ENCODE measurements around the gene ACTR3C. TPM values are rescaled to one million over a fixed set of nuclear protein-coding genes. Genes with fewer than 3 reads are reported as not detected.

Gene ACTR3C
- total and polyA plus RNA-seq, 2 experiments from 2014 or later: 1.5 to 3.5 TPM

DNA sequence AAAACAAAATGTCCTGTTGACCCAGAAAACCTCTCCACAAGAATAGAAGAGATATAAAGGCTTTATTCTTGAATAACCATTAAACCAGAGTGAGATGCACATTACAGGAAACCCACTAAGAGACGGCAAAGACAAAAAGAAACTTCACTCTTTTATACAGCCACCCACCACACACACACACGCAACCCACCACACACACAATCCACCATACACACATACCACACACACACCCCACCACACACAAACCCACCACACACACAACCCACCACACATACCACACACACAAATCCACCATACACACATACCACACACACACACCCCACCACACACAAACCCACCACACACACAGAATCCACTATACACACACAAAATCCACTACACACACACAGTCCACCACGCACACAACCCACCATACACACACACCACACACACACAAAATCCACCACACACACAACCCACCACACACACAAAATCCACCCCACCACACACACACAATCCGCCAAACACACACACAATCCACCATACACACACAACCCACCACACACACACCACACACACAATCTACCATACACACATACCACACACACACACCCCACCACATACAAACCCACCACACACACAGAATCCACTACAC, 35.8 kb upstream of the ACTR3C start:
- Mint-ChIP-seq H3K36me3 (ENCODE audit: low read depth) (no peaks in the 10 kb centered on the region; the same call in 2 of the 3 replicates), H3K9me3 (no peaks in the 10 kb centered on the region; the same call in 2 of the 3 replicates), H3K27me3 (ENCODE audit: insufficient read depth, low read depth, poor library complexity) (peaks cover 5% of the 10 kb centered on the region), H3K4me1 (peaks cover 51% of the 10 kb centered on the region), H3K4me3 (no peak overlapping the region), H3K27ac (no peak overlapping the region; the same call in 1 of the 2 replicates)
- H3K79me2 ChIP-seq (replicated peaks; ENCODE audit: insufficient read depth): no peaks in the 10 kb centered on the region
- TF ChIP-seq JUNB (IDR thresholded peaks at IDR 0.05; ENCODE audit: unreplicated experiment): no peak
- TF ChIP-seq EZH2 (IDR thresholded peaks at IDR 0.05; ENCODE audit: low read depth, unreplicated experiment): no peak
- no peak overlapping the region for H2AFZ ChIP-seq
- ATAC-seq (no peak), DNase-seq (ENCODE audit: low spot score) (no peak)
- peaks cover 21% of the 10 kb centered on the region for H3F3A ChIP-seq (replicated peaks; ENCODE audit: low read depth)
- no peaks in the 10 kb centered on the region for H3K9me2 ChIP-seq (ENCODE audit: insufficient read depth)
- no peaks in the 10 kb centered on the region for H3K27me3 ChIP-seq (ENCODE audit: insufficient read depth)
- no peaks in the 10 kb centered on the region for H4K20me1 ChIP-seq (replicated peaks; ENCODE audit: insufficient read depth)
- no peak overlapping the region for H3K4me2 ChIP-seq
- no peak overlapping the region for H3K27ac ChIP-seq (ENCODE audit: low read depth)
- H3K4me3 ChIP-seq: no peak overlapping the region
- H3K36me3 ChIP-seq (ENCODE audit: insufficient read depth): no peaks in the 10 kb centered on the region; the same call in 1 of the 2 replicates
- H3K4me1 ChIP-seq (ENCODE audit: insufficient read depth): peaks cover 46% of the 10 kb centered on the region

DNA sequence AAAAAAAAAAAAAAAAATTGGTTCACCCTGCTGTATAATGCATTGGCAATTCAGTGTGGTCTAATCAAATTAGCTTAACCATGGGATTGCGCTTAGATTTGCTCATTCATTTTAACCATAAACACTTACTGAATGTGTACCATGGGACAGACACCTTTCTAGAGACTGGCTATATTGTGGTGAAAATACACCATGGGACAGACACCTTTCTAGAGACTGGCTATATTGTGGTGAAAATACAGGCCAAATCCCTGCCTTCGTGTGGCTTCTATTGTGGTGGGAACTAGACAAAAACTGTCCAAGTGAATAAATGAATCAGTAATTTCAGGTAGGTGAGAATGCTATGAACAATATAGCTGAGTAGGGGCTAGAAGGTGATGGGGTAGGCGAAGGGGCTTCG, 35.1 kb upstream of the ACTR3C start:
- H3F3A ChIP-seq (replicated peaks; ENCODE audit: low read depth): peaks cover 21% of the 10 kb centered on the region
- H3K4me1 Mint-ChIP-seq: peaks cover 44% of the 10 kb centered on the region
- DNase-seq (ENCODE audit: low spot score) (no peak), ATAC-seq (no peak)
- peaks cover 41% of the 10 kb centered on the region for H3K4me1 ChIP-seq (ENCODE audit: insufficient read depth)
- H3K36me3 Mint-ChIP-seq (ENCODE audit: low read depth): no peaks in the 10 kb centered on the region; the same call in 2 of the 3 replicates
- H3K27ac Mint-ChIP-seq: no peak overlapping the region
- no peak overlapping the region for H3K4me2 ChIP-seq
- peaks cover 5% of the 10 kb centered on the region for H3K27me3 Mint-ChIP-seq (ENCODE audit: insufficient read depth, low read depth, poor library complexity)
- H3K9me2 ChIP-seq (ENCODE audit: insufficient read depth): no peaks in the 10 kb centered on the region
- no peak overlapping the region for H3K4me3 Mint-ChIP-seq
- H3K27me3 ChIP-seq (ENCODE audit: insufficient read depth): no peaks in the 10 kb centered on the region
- no peaks in the 10 kb centered on the region for H3K79me2 ChIP-seq (replicated peaks; ENCODE audit: insufficient read depth)
- H2AFZ ChIP-seq: no peak overlapping the region
- no peak overlapping the region for H3K27ac ChIP-seq (ENCODE audit: low read depth)
- H3K9me3 Mint-ChIP-seq: no peaks in the 10 kb centered on the region; the same call in 2 of the 3 replicates
- no peaks in the 10 kb centered on the region for H4K20me1 ChIP-seq (replicated peaks; ENCODE audit: insufficient read depth)
- H3K36me3 ChIP-seq (ENCODE audit: insufficient read depth): no peaks in the 10 kb centered on the region; the same call in 1 of the 2 replicates
- no peak overlapping the region for H3K4me3 ChIP-seq
- TF ChIP-seq EZH2 (IDR thresholded peaks at IDR 0.05; ENCODE audit: low read depth, unreplicated experiment) (no peak), POLR2AphosphoS5 (IDR thresholded peaks at IDR 0.05; ENCODE audit: low read depth) (no peak), NANOG (IDR thresholded peaks at IDR 0.05; ENCODE audit: borderline replicate concordance) (no peak)
- TF ChIP-seq, protein P1, sequence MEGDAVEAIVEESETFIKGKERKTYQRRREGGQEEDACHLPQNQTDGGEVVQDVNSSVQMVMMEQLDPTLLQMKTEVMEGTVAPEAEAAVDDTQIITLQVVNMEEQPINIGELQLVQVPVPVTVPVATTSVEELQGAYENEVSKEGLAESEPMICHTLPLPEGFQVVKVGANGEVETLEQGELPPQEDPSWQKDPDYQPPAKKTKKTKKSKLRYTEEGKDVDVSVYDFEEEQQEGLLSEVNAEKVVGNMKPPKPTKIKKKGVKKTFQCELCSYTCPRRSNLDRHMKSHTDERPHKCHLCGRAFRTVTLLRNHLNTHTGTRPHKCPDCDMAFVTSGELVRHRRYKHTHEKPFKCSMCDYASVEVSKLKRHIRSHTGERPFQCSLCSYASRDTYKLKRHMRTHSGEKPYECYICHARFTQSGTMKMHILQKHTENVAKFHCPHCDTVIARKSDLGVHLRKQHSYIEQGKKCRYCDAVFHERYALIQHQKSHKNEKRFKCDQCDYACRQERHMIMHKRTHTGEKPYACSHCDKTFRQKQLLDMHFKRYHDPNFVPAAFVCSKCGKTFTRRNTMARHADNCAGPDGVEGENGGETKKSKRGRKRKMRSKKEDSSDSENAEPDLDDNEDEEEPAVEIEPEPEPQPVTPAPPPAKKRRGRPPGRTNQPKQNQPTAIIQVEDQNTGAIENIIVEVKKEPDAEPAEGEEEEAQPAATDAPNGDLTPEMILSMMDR (conservative IDR thresholded peaks at IDR 0.05; ENCODE audit: low read depth in 2 of 2): no peak
- TF ChIP-seq, protein P2, sequence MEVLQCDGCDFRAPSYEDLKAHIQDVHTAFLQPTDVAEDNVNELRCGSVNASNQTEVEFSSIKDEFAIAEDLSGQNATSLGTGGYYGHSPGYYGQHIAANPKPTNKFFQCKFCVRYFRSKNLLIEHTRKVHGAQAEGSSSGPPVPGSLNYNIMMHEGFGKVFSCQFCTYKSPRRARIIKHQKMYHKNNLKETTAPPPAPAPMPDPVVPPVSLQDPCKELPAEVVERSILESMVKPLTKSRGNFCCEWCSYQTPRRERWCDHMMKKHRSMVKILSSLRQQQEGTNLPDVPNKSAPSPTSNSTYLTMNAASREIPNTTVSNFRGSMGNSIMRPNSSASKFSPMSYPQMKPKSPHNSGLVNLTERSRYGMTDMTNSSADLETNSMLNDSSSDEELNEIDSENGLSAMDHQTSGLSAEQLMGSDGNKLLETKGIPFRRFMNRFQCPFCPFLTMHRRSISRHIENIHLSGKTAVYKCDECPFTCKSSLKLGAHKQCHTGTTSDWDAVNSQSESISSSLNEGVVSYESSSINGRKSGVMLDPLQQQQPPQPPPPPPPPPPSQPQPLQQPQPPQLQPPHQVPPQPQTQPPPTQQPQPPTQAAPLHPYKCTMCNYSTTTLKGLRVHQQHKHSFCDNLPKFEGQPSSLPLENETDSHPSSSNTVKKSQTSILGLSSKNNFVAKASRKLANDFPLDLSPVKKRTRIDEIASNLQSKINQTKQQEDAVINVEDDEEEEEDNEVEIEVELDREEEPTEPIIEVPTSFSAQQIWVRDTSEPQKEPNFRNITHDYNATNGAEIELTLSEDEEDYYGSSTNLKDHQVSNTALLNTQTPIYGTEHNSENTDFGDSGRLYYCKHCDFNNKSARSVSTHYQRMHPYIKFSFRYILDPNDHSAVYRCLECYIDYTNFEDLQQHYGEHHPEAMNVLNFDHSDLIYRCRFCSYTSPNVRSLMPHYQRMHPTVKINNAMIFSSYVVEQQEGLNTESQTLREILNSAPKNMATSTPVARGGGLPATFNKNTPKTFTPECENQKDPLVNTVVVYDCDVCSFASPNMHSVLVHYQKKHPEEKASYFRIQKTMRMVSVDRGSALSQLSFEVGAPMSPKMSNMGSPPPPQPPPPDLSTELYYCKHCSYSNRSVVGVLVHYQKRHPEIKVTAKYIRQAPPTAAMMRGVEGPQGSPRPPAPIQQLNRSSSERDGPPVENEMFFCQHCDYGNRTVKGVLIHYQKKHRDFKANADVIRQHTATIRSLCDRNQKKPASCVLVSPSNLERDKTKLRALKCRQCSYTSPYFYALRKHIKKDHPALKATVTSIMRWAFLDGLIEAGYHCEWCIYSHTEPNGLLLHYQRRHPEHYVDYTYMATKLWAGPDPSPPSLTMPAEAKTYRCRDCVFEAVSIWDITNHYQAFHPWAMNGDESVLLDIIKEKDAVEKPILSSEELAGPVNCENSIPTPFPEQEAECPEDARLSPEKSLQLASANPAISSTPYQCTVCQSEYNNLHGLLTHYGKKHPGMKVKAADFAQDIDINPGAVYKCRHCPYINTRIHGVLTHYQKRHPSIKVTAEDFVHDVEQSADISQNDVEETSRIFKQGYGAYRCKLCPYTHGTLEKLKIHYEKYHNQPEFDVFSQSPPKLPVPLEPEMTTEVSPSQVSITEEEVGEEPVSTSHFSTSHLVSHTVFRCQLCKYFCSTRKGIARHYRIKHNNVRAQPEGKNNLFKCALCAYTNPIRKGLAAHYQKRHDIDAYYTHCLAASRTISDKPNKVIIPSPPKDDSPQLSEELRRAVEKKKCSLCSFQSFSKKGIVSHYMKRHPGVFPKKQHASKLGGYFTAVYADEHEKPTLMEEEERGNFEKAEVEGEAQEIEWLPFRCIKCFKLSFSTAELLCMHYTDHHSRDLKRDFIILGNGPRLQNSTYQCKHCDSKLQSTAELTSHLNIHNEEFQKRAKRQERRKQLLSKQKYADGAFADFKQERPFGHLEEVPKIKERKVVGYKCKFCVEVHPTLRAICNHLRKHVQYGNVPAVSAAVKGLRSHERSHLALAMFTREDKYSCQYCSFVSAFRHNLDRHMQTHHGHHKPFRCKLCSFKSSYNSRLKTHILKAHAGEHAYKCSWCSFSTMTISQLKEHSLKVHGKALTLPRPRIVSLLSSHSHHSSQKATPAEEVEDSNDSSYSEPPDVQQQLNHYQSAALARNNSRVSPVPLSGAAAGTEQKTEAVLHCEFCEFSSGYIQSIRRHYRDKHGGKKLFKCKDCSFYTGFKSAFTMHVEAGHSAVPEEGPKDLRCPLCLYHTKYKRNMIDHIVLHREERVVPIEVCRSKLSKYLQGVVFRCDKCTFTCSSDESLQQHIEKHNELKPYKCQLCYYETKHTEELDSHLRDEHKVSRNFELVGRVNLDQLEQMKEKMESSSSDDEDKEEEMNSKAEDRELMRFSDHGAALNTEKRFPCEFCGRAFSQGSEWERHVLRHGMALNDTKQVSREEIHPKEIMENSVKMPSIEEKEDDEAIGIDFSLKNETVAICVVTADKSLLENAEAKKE (CRISPR knock-in tag; IDR thresholded peaks at IDR 0.05): no peak
- TF ChIP-seq, protein P3, sequence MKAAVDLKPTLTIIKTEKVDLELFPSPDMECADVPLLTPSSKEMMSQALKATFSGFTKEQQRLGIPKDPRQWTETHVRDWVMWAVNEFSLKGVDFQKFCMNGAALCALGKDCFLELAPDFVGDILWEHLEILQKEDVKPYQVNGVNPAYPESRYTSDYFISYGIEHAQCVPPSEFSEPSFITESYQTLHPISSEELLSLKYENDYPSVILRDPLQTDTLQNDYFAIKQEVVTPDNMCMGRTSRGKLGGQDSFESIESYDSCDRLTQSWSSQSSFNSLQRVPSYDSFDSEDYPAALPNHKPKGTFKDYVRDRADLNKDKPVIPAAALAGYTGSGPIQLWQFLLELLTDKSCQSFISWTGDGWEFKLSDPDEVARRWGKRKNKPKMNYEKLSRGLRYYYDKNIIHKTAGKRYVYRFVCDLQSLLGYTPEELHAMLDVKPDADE (IDR thresholded peaks at IDR 0.05): no peak
- TF ChIP-seq, protein P4, sequence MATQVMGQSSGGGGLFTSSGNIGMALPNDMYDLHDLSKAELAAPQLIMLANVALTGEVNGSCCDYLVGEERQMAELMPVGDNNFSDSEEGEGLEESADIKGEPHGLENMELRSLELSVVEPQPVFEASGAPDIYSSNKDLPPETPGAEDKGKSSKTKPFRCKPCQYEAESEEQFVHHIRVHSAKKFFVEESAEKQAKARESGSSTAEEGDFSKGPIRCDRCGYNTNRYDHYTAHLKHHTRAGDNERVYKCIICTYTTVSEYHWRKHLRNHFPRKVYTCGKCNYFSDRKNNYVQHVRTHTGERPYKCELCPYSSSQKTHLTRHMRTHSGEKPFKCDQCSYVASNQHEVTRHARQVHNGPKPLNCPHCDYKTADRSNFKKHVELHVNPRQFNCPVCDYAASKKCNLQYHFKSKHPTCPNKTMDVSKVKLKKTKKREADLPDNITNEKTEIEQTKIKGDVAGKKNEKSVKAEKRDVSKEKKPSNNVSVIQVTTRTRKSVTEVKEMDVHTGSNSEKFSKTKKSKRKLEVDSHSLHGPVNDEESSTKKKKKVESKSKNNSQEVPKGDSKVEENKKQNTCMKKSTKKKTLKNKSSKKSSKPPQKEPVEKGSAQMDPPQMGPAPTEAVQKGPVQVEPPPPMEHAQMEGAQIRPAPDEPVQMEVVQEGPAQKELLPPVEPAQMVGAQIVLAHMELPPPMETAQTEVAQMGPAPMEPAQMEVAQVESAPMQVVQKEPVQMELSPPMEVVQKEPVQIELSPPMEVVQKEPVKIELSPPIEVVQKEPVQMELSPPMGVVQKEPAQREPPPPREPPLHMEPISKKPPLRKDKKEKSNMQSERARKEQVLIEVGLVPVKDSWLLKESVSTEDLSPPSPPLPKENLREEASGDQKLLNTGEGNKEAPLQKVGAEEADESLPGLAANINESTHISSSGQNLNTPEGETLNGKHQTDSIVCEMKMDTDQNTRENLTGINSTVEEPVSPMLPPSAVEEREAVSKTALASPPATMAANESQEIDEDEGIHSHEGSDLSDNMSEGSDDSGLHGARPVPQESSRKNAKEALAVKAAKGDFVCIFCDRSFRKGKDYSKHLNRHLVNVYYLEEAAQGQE (IDR thresholded peaks at IDR 0.05; ENCODE audit: unreplicated experiment): no peak
